Measurements from ENCODE around the gene ALDH1B1.
"Not testable (repeated sequence)": the region's sequence is repeated elsewhere in the genome, so short reads cannot be mapped to it uniquely, and the experiment has no call there.

ALDH1B1 gene

GRCh38 chr9:38390851-38391250, 1.7 kb upstream of the ALDH1B1 start:
- peaks cover 3% of the 10 kb centered on the region for H3K4me1 ChIP-seq (ENCODE audit: control insufficient read depth, low read depth, low read length)
- no peak overlapping the region for H3K9ac ChIP-seq (ENCODE audit: low read length)
- H3K36me3 ChIP-seq (ENCODE audit: control insufficient read depth, low read depth, low read length): peaks cover 2% of the 10 kb centered on the region
- H3K27me3 ChIP-seq (ENCODE audit: control insufficient read depth, insufficient read depth, low read length): peaks cover 35% of the 10 kb centered on the region
- no peak overlapping the region for H3K4me3 ChIP-seq (ENCODE audit: low read length)
- no peaks in the 10 kb centered on the region for H3K9me3 ChIP-seq (ENCODE audit: control insufficient read depth, low read depth, low read length)
- no peak overlapping the region for H3K27ac ChIP-seq (ENCODE audit: low read length)

GRCh38 chr9:38391278-38392118, 1.0 kb upstream of the ALDH1B1 start:
- peaks cover 9% of the 10 kb centered on the region for H3K36me3 ChIP-seq (ENCODE audit: control insufficient read depth, low read depth, low read length)
- peaks cover 3% of the 10 kb centered on the region for H3K4me1 ChIP-seq (ENCODE audit: control insufficient read depth, low read depth, low read length)
- H3K27me3 ChIP-seq (ENCODE audit: control insufficient read depth, insufficient read depth, low read length): peaks cover 35% of the 10 kb centered on the region
- no peak overlapping the region for H3K27ac ChIP-seq (ENCODE audit: low read length)
- H3K9me3 ChIP-seq (ENCODE audit: control insufficient read depth, low read depth, low read length): no peaks in the 10 kb centered on the region
- H3K4me3 ChIP-seq (ENCODE audit: low read length): peak overlapping the region; percentile 78
- H3K9ac ChIP-seq (ENCODE audit: low read length): peak overlapping the region; percentile 82

- Histone ChIP-seq H3K4me1 (ENCODE audit: control insufficient read depth, low read depth, low read length) (peaks cover 3% of the 10 kb centered on the region), H3K36me3 (ENCODE audit: control insufficient read depth, low read depth, low read length) (peaks cover 22% of the 10 kb centered on the region), H3K9ac (ENCODE audit: low read length) (peak overlapping the region; percentile 82), H3K9me3 (ENCODE audit: control insufficient read depth, low read depth, low read length) (no peaks in the 10 kb centered on the region), H3K4me3 (ENCODE audit: low read length) (peak overlapping the region; percentile 78), H3K27me3 (ENCODE audit: control insufficient read depth, insufficient read depth, low read length) (peaks cover 30% of the 10 kb centered on the region), H3K27ac (ENCODE audit: low read length) (peak overlapping the region; percentile 6)
Observed at GRCh38 chr9:38393128-38393796, 760 bp downstream of the ALDH1B1 start.

GRCh38 chr9:38394416-38394815, 1.9 kb downstream of the ALDH1B1 start:
- Histone ChIP-seq H3K36me3 (ENCODE audit: control insufficient read depth, low read depth, low read length) (peaks cover 26% of the 10 kb centered on the region), H3K4me3 (ENCODE audit: low read length) (no peak overlapping the region), H3K9ac (ENCODE audit: low read length) (no peak overlapping the region), H3K27me3 (ENCODE audit: control insufficient read depth, insufficient read depth, low read length) (peaks cover 19% of the 10 kb centered on the region), H3K9me3 (ENCODE audit: control insufficient read depth, low read depth, low read length) (no peaks in the 10 kb centered on the region), H3K27ac (ENCODE audit: low read length) (no peak overlapping the region), H3K4me1 (ENCODE audit: control insufficient read depth, low read depth, low read length) (peaks cover 3% of the 10 kb centered on the region)

GRCh38 chr9:38395653-38396370, 3.3 kb downstream of the ALDH1B1 start:
- Histone ChIP-seq H3K27me3 (ENCODE audit: control insufficient read depth, insufficient read depth, low read length) (peaks cover 9% of the 10 kb centered on the region), H3K9me3 (ENCODE audit: control insufficient read depth, low read depth, low read length) (no peaks in the 10 kb centered on the region), H3K4me1 (ENCODE audit: control insufficient read depth, low read depth, low read length) (peaks cover 3% of the 10 kb centered on the region), H3K27ac (ENCODE audit: low read length) (no peak overlapping the region), H3K36me3 (ENCODE audit: control insufficient read depth, low read depth, low read length) (peaks cover 26% of the 10 kb centered on the region), H3K4me3 (ENCODE audit: low read length) (no peak overlapping the region), H3K9ac (ENCODE audit: low read length) (no peak overlapping the region)

- Histone ChIP-seq H3K27ac (ENCODE audit: low read length) (no peak overlapping the region), H3K36me3 (ENCODE audit: control insufficient read depth, low read depth, low read length) (peaks cover 26% of the 10 kb centered on the region), H3K27me3 (ENCODE audit: control insufficient read depth, insufficient read depth, low read length) (peaks cover 4% of the 10 kb centered on the region), H3K9me3 (ENCODE audit: control insufficient read depth, low read depth, low read length) (no peaks in the 10 kb centered on the region), H3K9ac (ENCODE audit: low read length) (no peak overlapping the region), H3K4me1 (ENCODE audit: control insufficient read depth, low read depth, low read length) (peaks cover 3% of the 10 kb centered on the region), H3K4me3 (ENCODE audit: low read length) (no peak overlapping the region)
Observed at GRCh38 chr9:38396371-38396671, 3.8 kb downstream of the ALDH1B1 start.

GRCh38 chr9:38399191-38399590, 6.7 kb downstream of the ALDH1B1 start:
- not testable (repeated sequence) for H3K4me3 ChIP-seq (ENCODE audit: low read length); H3K27ac ChIP-seq (ENCODE audit: low read length); H3K27me3 ChIP-seq (ENCODE audit: control insufficient read depth, insufficient read depth, low read length); H3K9ac ChIP-seq (ENCODE audit: low read length); H3K9me3 ChIP-seq (ENCODE audit: control insufficient read depth, low read depth, low read length); H3K4me1 ChIP-seq (ENCODE audit: control insufficient read depth, low read depth, low read length)
- H3K36me3 ChIP-seq (ENCODE audit: control insufficient read depth, low read depth, low read length): peaks cover 26% of the 10 kb centered on the region

- H3K4me1 ChIP-seq (ENCODE audit: control insufficient read depth, low read depth, low read length): no peaks in the 10 kb centered on the region
- no peaks in the 10 kb centered on the region for H3K27me3 ChIP-seq (ENCODE audit: control insufficient read depth, insufficient read depth, low read length)
- no peaks in the 10 kb centered on the region for H3K9me3 ChIP-seq (ENCODE audit: control insufficient read depth, low read depth, low read length)
- no peak overlapping the region for H3K27ac ChIP-seq (ENCODE audit: low read length)
- H3K9ac ChIP-seq (ENCODE audit: low read length): no peak overlapping the region
- peaks cover 12% of the 10 kb centered on the region for H3K36me3 ChIP-seq (ENCODE audit: control insufficient read depth, low read depth, low read length)
- no peak overlapping the region for H3K4me3 ChIP-seq (ENCODE audit: low read length)
Observed at GRCh38 chr9:38401994-38402393, 9.5 kb downstream of the ALDH1B1 start.

GRCh38 chr9:38404314-38404713, 11.8 kb downstream of the ALDH1B1 start:
- H3K4me3 ChIP-seq (ENCODE audit: low read length): no peak overlapping the region
- H3K4me1 ChIP-seq (ENCODE audit: control insufficient read depth, low read depth, low read length): no peaks in the 10 kb centered on the region
- no peaks in the 10 kb centered on the region for H3K9me3 ChIP-seq (ENCODE audit: control insufficient read depth, low read depth, low read length)
- no peak overlapping the region for H3K9ac ChIP-seq (ENCODE audit: low read length)
- no peak overlapping the region for H3K27ac ChIP-seq (ENCODE audit: low read length)
- no peaks in the 10 kb centered on the region for H3K27me3 ChIP-seq (ENCODE audit: control insufficient read depth, insufficient read depth, low read length)
- no peaks in the 10 kb centered on the region for H3K36me3 ChIP-seq (ENCODE audit: control insufficient read depth, low read depth, low read length)

GRCh38 chr9:38405785-38406184, 13.3 kb downstream of the ALDH1B1 start:
- Histone ChIP-seq H3K36me3 (ENCODE audit: control insufficient read depth, low read depth, low read length) (no peaks in the 10 kb centered on the region), H3K27ac (ENCODE audit: low read length) (no peak overlapping the region), H3K4me3 (ENCODE audit: low read length) (no peak overlapping the region), H3K4me1 (ENCODE audit: control insufficient read depth, low read depth, low read length) (no peaks in the 10 kb centered on the region), H3K27me3 (ENCODE audit: control insufficient read depth, insufficient read depth, low read length) (no peaks in the 10 kb centered on the region), H3K9me3 (ENCODE audit: control insufficient read depth, low read depth, low read length) (no peaks in the 10 kb centered on the region), H3K9ac (ENCODE audit: low read length) (no peak overlapping the region)

GRCh38 chr9:38406476-38407186, 14.1 kb downstream of the ALDH1B1 start:
- no peak overlapping the region for H3K4me3 ChIP-seq (ENCODE audit: low read length)
- H3K27ac ChIP-seq (ENCODE audit: low read length): no peak overlapping the region
- H3K27me3 ChIP-seq (ENCODE audit: control insufficient read depth, insufficient read depth, low read length): no peaks in the 10 kb centered on the region
- H3K9ac ChIP-seq (ENCODE audit: low read length): no peak overlapping the region
- no peaks in the 10 kb centered on the region for H3K9me3 ChIP-seq (ENCODE audit: control insufficient read depth, low read depth, low read length)
- no peaks in the 10 kb centered on the region for H3K4me1 ChIP-seq (ENCODE audit: control insufficient read depth, low read depth, low read length)
- H3K36me3 ChIP-seq (ENCODE audit: control insufficient read depth, low read depth, low read length): no peaks in the 10 kb centered on the region

Data from iPS-18a (cell line).